H1 (cell line): Measurements from ENCODE around the gene TAS1R3. TPM values are rescaled to one million over a fixed set of nuclear protein-coding genes. Genes with fewer than 3 reads are reported as not detected.

Experiments
- BCL11A ChIP-seq, 2 experiments: IDR thresholded peaks; one replicate each; pipeline ENCODE4 v1.6.1; 2011; ENCODE audit warnings: low read depth in 2 of 2, low read length in 2 of 2, mild to moderate bottlenecking in 2 of 2
- CEBPB ChIP-seq: IDR thresholded peaks from 2 replicates; pipeline ENCODE4 v1.6.1; 2012; ENCODE audit warnings: low read depth, low read length
- CHD1 ChIP-seq: IDR thresholded peaks from 2 replicates; pipeline ENCODE4 v1.6.1; 2012; ENCODE audit warnings: low read depth, low read length, improper control_type of control experiment
- CREB1 ChIP-seq: IDR thresholded peaks from 2 replicates; pipeline ENCODE4 v1.6.1; 2012; ENCODE audit warnings: inconsistent platforms
- EGR1 ChIP-seq: IDR thresholded peaks from 2 replicates; pipeline ENCODE4 v1.6.1; 2011; ENCODE audit warnings: low read depth, low read length, borderline replicate concordance
- JUN ChIP-seq: IDR thresholded peaks from 2 replicates; pipeline ENCODE4 v1.6.1; 2011; ENCODE audit warnings: low read depth, mild to moderate bottlenecking, improper control_type of control experiment, low read length
- JUND ChIP-seq: IDR thresholded peaks from 2 replicates; pipeline ENCODE4 v1.6.1; 2011; ENCODE audit warnings: mild to moderate bottlenecking, improper control_type of control experiment, low read length
- KDM4A ChIP-seq: IDR thresholded peaks from one replicate; pipeline ENCODE4 v1.7.1; 2012; ENCODE audit warnings: low read depth, mild to moderate bottlenecking, moderate library complexity, low read length, inconsistent platforms; ENCODE audit not compliant: severe bottlenecking
- KDM5A ChIP-seq: fragments of 200-600 bp; IDR thresholded peaks from 2 replicates; pipeline ENCODE4 v1.7.1; 2012; ENCODE audit warnings: mild to moderate bottlenecking, low read length, inconsistent platforms, mixed read lengths
- MAFK ChIP-seq: IDR thresholded peaks from 2 replicates; pipeline ENCODE4 v1.6.1; 2012; ENCODE audit warnings: low read depth, mild to moderate bottlenecking, improper control_type of control experiment, low read length
- NRF1 ChIP-seq: IDR thresholded peaks from 2 replicates; pipeline ENCODE4 v1.6.1; 2011; ENCODE audit warnings: mild to moderate bottlenecking, low read depth, low read length, improper control_type of control experiment
- PHF8 ChIP-seq: fragments of 200-600 bp; sonication (generic); conservative IDR thresholded peaks from 2 replicates; pipeline ENCODE4 v1.7.1; 2012; ENCODE audit warnings: low read depth, mild to moderate bottlenecking, inconsistent platforms, low read length, moderate library complexity
- POU5F1 ChIP-seq: IDR thresholded peaks from 2 replicates; pipeline ENCODE4 v1.6.1; 2011; ENCODE audit warnings: low read depth, mild to moderate bottlenecking, low read length, moderate library complexity
- RAD21 ChIP-seq, 2 experiments: IDR thresholded peaks in 1 of 2; conservative IDR thresholded peaks in 1 of 2; 2 replicates each; pipeline ENCODE4 v1.6.1; 2011; ENCODE audit warnings: low read depth in 2 of 2, low read length in 2 of 2, improper control_type of control experiment in 1 of 2, inconsistent platforms in 1 of 2, mild to moderate bottlenecking in 1 of 2, moderate library complexity in 1 of 2
- RXRA ChIP-seq: IDR thresholded peaks from 2 replicates; pipeline ENCODE4 v1.6.1; 2011; ENCODE audit warnings: low read depth, mild to moderate bottlenecking, low read length, moderate library complexity; ENCODE audit not compliant: insufficient read depth
- SIRT6 ChIP-seq: IDR thresholded peaks from one replicate; pipeline ENCODE4 v1.7.1; 2012; ENCODE audit warnings: low read length, inconsistent platforms
- SIX5 ChIP-seq: IDR thresholded peaks from 2 replicates; pipeline ENCODE4 v1.6.1; 2011; ENCODE audit warnings: mild to moderate bottlenecking, low read depth, low read length
- SP4 ChIP-seq: IDR thresholded peaks from 2 replicates; pipeline ENCODE4 v1.6.1; 2012; ENCODE audit warnings: low read length, inconsistent platforms
- TAF1 ChIP-seq: IDR thresholded peaks from 2 replicates; pipeline ENCODE4 v1.6.1; 2011; ENCODE audit warnings: mild to moderate bottlenecking, low read depth, low read length
- TBP ChIP-seq: IDR thresholded peaks from 2 replicates; pipeline ENCODE4 v1.6.1; 2011; ENCODE audit warnings: low read depth, low read length, improper control_type of control experiment
- YY1 ChIP-seq: IDR thresholded peaks from 2 replicates; pipeline ENCODE4 v1.6.1; 2011; ENCODE audit warnings: low read depth, mild to moderate bottlenecking, low read length
- polyA plus RNA-seq, 7 experiments: library from polyadenylated mRNA; depleted of rRNA in 3 of 7; stranded (reverse) in 5 of 7; unstranded in 2 of 7; fragments of >200 nt in 5 of 7; fragments of 200-250 nt in 2 of 7; gene quantifications; 1 replicate in 5 of 7; 2 replicates in 1 of 7; 4 replicates in 1 of 7; pipeline versions ENCODE4 v1.2.1 to v1.2.3, GENCODE V29; 2011 to 2013; ENCODE audit warnings: missing spikeins in 2 of 7, mixed read lengths in 2 of 7
- total RNA-seq: library from RNA; stranded (reverse); fragmentation: NEBNext Ultra II Directional; extraction: Animal tissue kit (Norgen Biotek cat#: 25700); gene quantifications from 2 replicates; pipeline ENCODE4 v1.2.1, GENCODE V29; 2021
- TF ChIP-seq, protein P1 (sequence below): IDR thresholded peaks from 2 replicates; pipeline ENCODE4 v1.6.1; 2011; ENCODE audit warnings: low read depth, mild to moderate bottlenecking, low read length; ENCODE audit not compliant: insufficient read depth
- TF ChIP-seq, protein P2 (sequence below), 3 experiments: IDR thresholded peaks; 1 replicate in 2 of 3; 2 replicates in 1 of 3; pipeline versions ENCODE4 v1.5.1 to v1.6.1; 2011; ENCODE audit warnings: low read length in 3 of 3, mild to moderate bottlenecking in 3 of 3, inconsistent platforms in 2 of 3, low read depth in 1 of 3, moderate library complexity in 1 of 3; ENCODE audit not compliant: insufficient read depth in 1 of 3; ENCODE audit errors: control extremely low read depth in 1 of 3

Gene TAS1R3
- total and polyA plus RNA-seq, 2 of the 8 experiments (the other 6 are each of a cell fraction or from before 2014, with no cell fraction given) = 0.03 to 0.19 TPM

DNA sequence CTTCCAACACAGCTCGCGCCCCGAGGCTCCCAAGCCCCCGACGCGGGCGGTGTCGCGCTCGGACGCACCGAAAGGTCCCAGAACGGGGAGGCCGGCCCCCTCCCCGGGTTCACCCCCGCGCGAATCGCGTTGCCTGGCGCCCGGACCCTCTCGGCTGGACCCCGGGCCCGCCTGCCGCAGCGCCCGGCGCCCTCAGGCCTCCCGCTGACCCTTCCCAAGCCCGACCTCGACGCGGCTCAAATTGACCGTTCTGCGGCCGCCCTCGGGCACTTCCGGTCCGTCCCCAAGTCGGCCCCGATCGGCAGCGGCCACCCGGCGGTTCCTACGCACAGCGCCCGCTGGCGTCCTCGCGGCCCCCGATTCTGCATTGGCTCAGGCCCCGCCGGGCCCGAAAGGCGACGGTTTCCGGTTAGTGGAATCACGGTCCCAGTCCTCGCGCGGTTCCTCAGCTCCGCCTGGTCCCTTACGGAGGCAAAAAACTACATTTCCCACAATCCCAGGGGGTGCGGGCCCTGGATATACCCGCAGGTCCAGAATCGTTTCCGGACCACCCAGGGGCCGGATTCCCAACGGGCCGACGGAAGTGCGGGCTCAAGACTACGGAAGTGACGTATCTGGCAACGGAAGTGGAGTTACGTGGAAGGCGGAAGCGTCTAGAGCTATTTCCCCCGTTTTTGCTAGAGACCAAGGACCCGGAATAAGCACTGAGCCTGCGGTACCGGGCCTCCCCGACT, 44.0 kb downstream of the TAS1R3 start, which contains the start of gene AURKAIP1 (continued):
- TF ChIP-seq TAF1 (peak; percentile 72), POU5F1 (no peak), EGR1 (peak; percentile 56), CEBPB (0 out of 2 replicates have a peak, but pooled peaks have one; percentile 2), RAD21 (IDR thresholded peaks at IDR 0.05 in 1 of 2, conservative IDR thresholded peaks at IDR 0.05 in 1 of 2; ENCODE audit: low read depth in 2 of 2, low read length in 2 of 2) (peak in 1 of 2 experiments; percentile 1; a peak in 1 of 4 replicates), TBP (peak; percentile 81), MAFK (no peak), JUND (peak; percentile 76; the same call in 1 of the 2 replicates), KDM4A (no peak), CHD1 (no peak), SIX5 (peak; percentile 81), RXRA (no peak), NRF1 (no peak), SP4 (peak; percentile 93), CREB1 (peak; percentile 85), JUN (no peak), SIRT6 (no peak), KDM5A (peak; percentile 86), YY1 (no peak), BCL11A (IDR thresholded peaks at IDR 0.05; ENCODE audit: low read depth in 2 of 2, low read length in 2 of 2) (no peak), PHF8 (peak; percentile 84)
- TF ChIP-seq, protein P1, sequence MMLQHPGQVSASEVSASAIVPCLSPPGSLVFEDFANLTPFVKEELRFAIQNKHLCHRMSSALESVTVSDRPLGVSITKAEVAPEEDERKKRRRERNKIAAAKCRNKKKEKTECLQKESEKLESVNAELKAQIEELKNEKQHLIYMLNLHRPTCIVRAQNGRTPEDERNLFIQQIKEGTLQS = no peak
- TF ChIP-seq, protein P2, sequence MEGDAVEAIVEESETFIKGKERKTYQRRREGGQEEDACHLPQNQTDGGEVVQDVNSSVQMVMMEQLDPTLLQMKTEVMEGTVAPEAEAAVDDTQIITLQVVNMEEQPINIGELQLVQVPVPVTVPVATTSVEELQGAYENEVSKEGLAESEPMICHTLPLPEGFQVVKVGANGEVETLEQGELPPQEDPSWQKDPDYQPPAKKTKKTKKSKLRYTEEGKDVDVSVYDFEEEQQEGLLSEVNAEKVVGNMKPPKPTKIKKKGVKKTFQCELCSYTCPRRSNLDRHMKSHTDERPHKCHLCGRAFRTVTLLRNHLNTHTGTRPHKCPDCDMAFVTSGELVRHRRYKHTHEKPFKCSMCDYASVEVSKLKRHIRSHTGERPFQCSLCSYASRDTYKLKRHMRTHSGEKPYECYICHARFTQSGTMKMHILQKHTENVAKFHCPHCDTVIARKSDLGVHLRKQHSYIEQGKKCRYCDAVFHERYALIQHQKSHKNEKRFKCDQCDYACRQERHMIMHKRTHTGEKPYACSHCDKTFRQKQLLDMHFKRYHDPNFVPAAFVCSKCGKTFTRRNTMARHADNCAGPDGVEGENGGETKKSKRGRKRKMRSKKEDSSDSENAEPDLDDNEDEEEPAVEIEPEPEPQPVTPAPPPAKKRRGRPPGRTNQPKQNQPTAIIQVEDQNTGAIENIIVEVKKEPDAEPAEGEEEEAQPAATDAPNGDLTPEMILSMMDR (IDR thresholded peaks at IDR 0.05; ENCODE audit: control extremely low read depth in 1 of 3, insufficient read depth in 1 of 3, low read depth in 1 of 3, low read length in 3 of 3) = peak in 2 of 3 experiments; percentile 8 to 14; a peak in 2 of 4 replicates
